ENCODE results near the gene ANTXR2. TPM values are rescaled to one million over a fixed set of nuclear protein-coding genes. Genes with fewer than 3 reads are reported as not detected.

ANTXR2 gene
- total and polyA plus RNA-seq, 9 of the 15 experiments (the other 6 are each of a cell fraction or from before 2014, with no cell fraction given): 10.1 to 83.8 (median 60.3) TPM

DNA sequence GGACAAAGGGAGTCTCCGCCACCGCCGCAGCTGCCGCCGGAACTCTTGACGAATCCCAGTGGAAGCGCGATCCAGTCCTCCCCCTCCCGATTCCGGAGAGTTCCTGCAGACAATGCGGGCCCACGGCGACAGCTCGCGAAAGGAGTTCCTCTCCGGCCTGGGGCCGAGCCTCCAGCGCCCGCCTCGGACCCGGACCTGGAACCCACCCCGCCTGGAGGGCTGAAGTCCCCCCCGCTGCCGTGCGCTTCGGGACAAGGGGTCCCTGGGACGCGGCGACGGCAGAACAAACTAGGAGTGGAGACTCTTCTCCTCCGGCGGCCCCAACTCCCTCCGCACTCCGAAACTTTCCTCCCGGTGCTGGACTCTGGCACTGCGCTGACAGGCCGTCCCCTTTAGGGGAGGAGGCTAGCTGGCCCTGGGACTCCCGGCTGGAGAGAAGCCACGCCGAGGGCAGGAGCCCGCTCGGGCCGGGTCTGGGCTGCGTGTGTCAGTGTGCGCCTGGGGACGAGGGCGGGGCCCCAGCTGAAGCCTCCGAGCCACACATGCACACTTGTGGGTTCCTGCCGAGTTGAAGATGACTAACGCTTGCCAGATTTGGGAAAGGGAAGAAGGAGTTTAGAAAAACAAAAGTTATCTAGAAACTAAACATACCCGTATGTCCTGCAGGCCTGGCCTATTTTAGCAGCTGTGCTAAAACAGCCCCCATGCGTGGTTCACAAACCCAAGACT lies at the start of gene ANTXR2 (continued):
- TF ChIP-seq, protein P1, sequence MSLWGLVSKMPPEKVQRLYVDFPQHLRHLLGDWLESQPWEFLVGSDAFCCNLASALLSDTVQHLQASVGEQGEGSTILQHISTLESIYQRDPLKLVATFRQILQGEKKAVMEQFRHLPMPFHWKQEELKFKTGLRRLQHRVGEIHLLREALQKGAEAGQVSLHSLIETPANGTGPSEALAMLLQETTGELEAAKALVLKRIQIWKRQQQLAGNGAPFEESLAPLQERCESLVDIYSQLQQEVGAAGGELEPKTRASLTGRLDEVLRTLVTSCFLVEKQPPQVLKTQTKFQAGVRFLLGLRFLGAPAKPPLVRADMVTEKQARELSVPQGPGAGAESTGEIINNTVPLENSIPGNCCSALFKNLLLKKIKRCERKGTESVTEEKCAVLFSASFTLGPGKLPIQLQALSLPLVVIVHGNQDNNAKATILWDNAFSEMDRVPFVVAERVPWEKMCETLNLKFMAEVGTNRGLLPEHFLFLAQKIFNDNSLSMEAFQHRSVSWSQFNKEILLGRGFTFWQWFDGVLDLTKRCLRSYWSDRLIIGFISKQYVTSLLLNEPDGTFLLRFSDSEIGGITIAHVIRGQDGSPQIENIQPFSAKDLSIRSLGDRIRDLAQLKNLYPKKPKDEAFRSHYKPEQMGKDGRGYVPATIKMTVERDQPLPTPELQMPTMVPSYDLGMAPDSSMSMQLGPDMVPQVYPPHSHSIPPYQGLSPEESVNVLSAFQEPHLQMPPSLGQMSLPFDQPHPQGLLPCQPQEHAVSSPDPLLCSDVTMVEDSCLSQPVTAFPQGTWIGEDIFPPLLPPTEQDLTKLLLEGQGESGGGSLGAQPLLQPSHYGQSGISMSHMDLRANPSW (CRISPR knock-in tag; IDR thresholded peaks at IDR 0.05): no peak
- no peak; the same call in 1 of the 2 replicates for TF ChIP-seq SAFB (IDR thresholded peaks at IDR 0.05; ENCODE audit: borderline replicate concordance, low read depth, low read length)
- peak in 1 of 2 experiments; percentile 58; a peak in 1 of 4 replicates for TF ChIP-seq TRIM24 (IDR thresholded peaks at IDR 0.05)
- peak; percentile 54 for TF ChIP-seq CTBP1 (IDR thresholded peaks at IDR 0.05; ENCODE audit: borderline replicate concordance)
- TF ChIP-seq E2F3 (CRISPR knock-in tag; IDR thresholded peaks at IDR 0.05): no peak
- TF ChIP-seq ETS2 (tag; IDR thresholded peaks at IDR 0.05; ENCODE audit: borderline replicate concordance, poor library complexity, severe bottlenecking): no peak
- TF ChIP-seq, protein P2, sequence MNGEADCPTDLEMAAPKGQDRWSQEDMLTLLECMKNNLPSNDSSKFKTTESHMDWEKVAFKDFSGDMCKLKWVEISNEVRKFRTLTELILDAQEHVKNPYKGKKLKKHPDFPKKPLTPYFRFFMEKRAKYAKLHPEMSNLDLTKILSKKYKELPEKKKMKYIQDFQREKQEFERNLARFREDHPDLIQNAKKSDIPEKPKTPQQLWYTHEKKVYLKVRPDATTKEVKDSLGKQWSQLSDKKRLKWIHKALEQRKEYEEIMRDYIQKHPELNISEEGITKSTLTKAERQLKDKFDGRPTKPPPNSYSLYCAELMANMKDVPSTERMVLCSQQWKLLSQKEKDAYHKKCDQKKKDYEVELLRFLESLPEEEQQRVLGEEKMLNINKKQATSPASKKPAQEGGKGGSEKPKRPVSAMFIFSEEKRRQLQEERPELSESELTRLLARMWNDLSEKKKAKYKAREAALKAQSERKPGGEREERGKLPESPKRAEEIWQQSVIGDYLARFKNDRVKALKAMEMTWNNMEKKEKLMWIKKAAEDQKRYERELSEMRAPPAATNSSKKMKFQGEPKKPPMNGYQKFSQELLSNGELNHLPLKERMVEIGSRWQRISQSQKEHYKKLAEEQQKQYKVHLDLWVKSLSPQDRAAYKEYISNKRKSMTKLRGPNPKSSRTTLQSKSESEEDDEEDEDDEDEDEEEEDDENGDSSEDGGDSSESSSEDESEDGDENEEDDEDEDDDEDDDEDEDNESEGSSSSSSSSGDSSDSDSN (IDR thresholded peaks at IDR 0.05; ENCODE audit: borderline replicate concordance in 1 of 2, low read depth in 2 of 2, low read length in 2 of 2): peak; percentile 90 to 97; a peak in 3 of 4 replicates
- TF ChIP-seq LARP7 (IDR thresholded peaks at IDR 0.05): no peak
- TF ChIP-seq ZNF175 (CRISPR knock-in tag; IDR thresholded peaks at IDR 0.05; ENCODE audit: low read depth): peak; percentile 69; the same call in 1 of the 2 replicates
- no peak for TF ChIP-seq ZNF311 (CRISPR knock-in tag; IDR thresholded peaks at IDR 0.05)
- no peak for TF ChIP-seq ZFP30 (CRISPR knock-in tag; IDR thresholded peaks at IDR 0.05; ENCODE audit: borderline replicate concordance)
- no peak for TF ChIP-seq CBX5 (IDR thresholded peaks at IDR 0.05; ENCODE audit: borderline replicate concordance, low read depth)
- peak; percentile 82 for TF ChIP-seq TRIM28 (IDR thresholded peaks at IDR 0.05)
- TF ChIP-seq ZNF561 (CRISPR knock-in tag; conservative IDR thresholded peaks at IDR 0.05): no peak
- TF ChIP-seq, protein P3, sequence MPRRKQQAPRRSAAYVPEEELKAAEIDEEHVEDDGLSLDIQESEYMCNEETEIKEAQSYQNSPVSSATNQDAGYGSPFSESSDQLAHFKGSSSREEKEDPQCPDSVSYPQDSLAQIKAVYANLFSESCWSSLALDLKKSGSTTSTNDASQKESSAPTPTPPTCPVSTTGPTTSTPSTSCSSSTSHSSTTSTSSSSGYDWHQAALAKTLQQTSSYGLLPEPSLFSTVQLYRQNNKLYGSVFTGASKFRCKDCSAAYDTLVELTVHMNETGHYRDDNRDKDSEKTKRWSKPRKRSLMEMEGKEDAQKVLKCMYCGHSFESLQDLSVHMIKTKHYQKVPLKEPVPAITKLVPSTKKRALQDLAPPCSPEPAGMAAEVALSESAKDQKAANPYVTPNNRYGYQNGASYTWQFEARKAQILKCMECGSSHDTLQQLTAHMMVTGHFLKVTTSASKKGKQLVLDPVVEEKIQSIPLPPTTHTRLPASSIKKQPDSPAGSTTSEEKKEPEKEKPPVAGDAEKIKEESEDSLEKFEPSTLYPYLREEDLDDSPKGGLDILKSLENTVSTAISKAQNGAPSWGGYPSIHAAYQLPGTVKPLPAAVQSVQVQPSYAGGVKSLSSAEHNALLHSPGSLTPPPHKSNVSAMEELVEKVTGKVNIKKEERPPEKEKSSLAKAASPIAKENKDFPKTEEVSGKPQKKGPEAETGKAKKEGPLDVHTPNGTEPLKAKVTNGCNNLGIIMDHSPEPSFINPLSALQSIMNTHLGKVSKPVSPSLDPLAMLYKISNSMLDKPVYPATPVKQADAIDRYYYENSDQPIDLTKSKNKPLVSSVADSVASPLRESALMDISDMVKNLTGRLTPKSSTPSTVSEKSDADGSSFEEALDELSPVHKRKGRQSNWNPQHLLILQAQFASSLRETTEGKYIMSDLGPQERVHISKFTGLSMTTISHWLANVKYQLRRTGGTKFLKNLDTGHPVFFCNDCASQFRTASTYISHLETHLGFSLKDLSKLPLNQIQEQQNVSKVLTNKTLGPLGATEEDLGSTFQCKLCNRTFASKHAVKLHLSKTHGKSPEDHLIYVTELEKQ (CRISPR knock-in tag; IDR thresholded peaks at IDR 0.05): no peak
- TF ChIP-seq RBFOX2 (IDR thresholded peaks at IDR 0.05; ENCODE audit: low read depth, low read length): peak; percentile 90
- TF ChIP-seq, protein P4, sequence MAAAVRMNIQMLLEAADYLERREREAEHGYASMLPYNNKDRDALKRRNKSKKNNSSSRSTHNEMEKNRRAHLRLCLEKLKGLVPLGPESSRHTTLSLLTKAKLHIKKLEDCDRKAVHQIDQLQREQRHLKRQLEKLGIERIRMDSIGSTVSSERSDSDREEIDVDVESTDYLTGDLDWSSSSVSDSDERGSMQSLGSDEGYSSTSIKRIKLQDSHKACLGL (CRISPR knock-in tag; IDR thresholded peaks at IDR 0.05; ENCODE audit: borderline replicate concordance, poor library complexity, severe bottlenecking): no peak
- no peak for TF ChIP-seq ZNF140 (CRISPR knock-in tag; IDR thresholded peaks at IDR 0.05)

Data from K562 (cell line).